SK-N-SH (cell line): ENCODE results near the gene MORF4L1. TPM values are rescaled to one million over a fixed set of nuclear protein-coding genes. Genes with fewer than 3 reads are reported as not detected.
A peak's percentile ranks its signal among the peaks of the same experiment; 100 is the strongest.
"Not testable (repeated sequence)": the region's sequence is repeated elsewhere in the genome, so short reads cannot be mapped to it uniquely, and the experiment has no call there.

ENCODE experiments used
- CTCF ChIA-PET: fragments of 300-600, 350-600 bp; formaldehyde crosslinking; extraction: SDS; loops from one replicate; lab custom pipeline; 2021; lab: Yijun Ruan, JAX
- POLR2A ChIA-PET: fragments of 350-600 bp; sonication (Branson Sonifier 250); formaldehyde crosslinking; extraction: SDS; loops from one replicate; lab custom pipeline; 2020; ENCODE audit warnings: antibody characterized with exemption, inconsistent platforms; lab: Yijun Ruan, JAX
- DNase-seq: peaks from one replicate; pipeline ENCODE4 v3.0.0; 2012
- H2AFZ ChIP-seq: fragments of 200-600 bp; sonication (generic); 2 replicates; pipeline ENCODE4 v1.8.1; 2016; ENCODE audit warnings: antibody characterized with exemption, mild to moderate bottlenecking, low read depth
- H3F3A ChIP-seq: fragments of 200-600 bp; sonication (generic); replicated peaks from 2 replicates; pipeline ENCODE3; 2016; ENCODE audit warnings: antibody characterized with exemption, mild to moderate bottlenecking; ENCODE audit not compliant: insufficient read depth
- H3K27ac ChIP-seq, 2 experiments: fragments of 200-500 bp in 1 of 2; fragments of 200-600 bp in 1 of 2; sonication (Bioruptor generic) in 1 of 2; sonication (generic), shearing (Covaris generic) in 1 of 2; 2 replicates each; pipeline versions ENCODE4 v1.5.1 to v1.6.1; 2014 to 2016; ENCODE audit warnings: low read depth in 2 of 2, inconsistent platforms in 1 of 2, low read length in 1 of 2, mild to moderate bottlenecking in 1 of 2, mixed read lengths in 1 of 2
- H3K27me3 ChIP-seq: fragments of 200-600 bp; sonication (generic), shearing (Covaris generic); 2 replicates; pipeline ENCODE4 v1.6.1; 2016; ENCODE audit warnings: mixed run types; ENCODE audit not compliant: insufficient read depth
- H3K36me3 ChIP-seq, 2 experiments: fragments of 200-500 bp in 1 of 2; fragments of 200-600 bp in 1 of 2; sonication (Bioruptor generic) in 1 of 2; sonication (generic) in 1 of 2; replicated peaks in 1 of 2; 2 replicates each; pipeline versions ENCODE3 to v1.5.1; 2014 to 2016; ENCODE audit warnings: low read length in 1 of 2, mild to moderate bottlenecking in 1 of 2; ENCODE audit not compliant: insufficient read depth in 2 of 2, control insufficient read depth in 1 of 2
- H3K4me1 ChIP-seq, 2 experiments: fragments of 200-500 bp in 1 of 2; fragments of 200-600 bp in 1 of 2; sonication (Bioruptor generic) in 1 of 2; sonication (generic), shearing (Covaris generic) in 1 of 2; 2 replicates each; pipeline versions ENCODE4 v1.5.1 to v1.6.1; 2014 to 2016; ENCODE audit warnings: low read depth in 1 of 2, low read length in 1 of 2, mixed run types in 1 of 2; ENCODE audit not compliant: insufficient read depth in 2 of 2, control insufficient read depth in 1 of 2
- H3K4me2 ChIP-seq: fragments of 200-600 bp; sonication (generic), shearing (Covaris generic); 2 replicates; pipeline ENCODE4 v1.6.1; 2017; ENCODE audit warnings: mixed run types
- H3K4me3 ChIP-seq, 2 experiments: fragments of 200-500 bp in 1 of 2; fragments of 200-600 bp in 1 of 2; sonication (Bioruptor generic) in 1 of 2; sonication (generic), shearing (Covaris generic) in 1 of 2; 2 replicates each; pipeline versions ENCODE4 v1.5.1 to v1.8.1; 2014 to 2016; ENCODE audit warnings: low read depth in 2 of 2, inconsistent platforms in 1 of 2, low read length in 1 of 2, mild to moderate bottlenecking in 1 of 2, mixed read lengths in 1 of 2, moderate library complexity in 1 of 2
- H3K79me2 ChIP-seq: fragments of 200-600 bp; sonication (generic); 2 replicates; pipeline ENCODE4 v1.8.1; 2017; ENCODE audit warnings: mild to moderate bottlenecking; ENCODE audit not compliant: insufficient read depth
- H3K9ac ChIP-seq: fragments of 200-600 bp; sonication (generic); 2 replicates; pipeline ENCODE4 v1.6.1; 2017; ENCODE audit warnings: mixed run types
- H3K9me2 ChIP-seq: fragments of 200-600 bp; sonication (generic); 2 replicates; pipeline ENCODE4 v1.6.1; 2017; ENCODE audit warnings: mixed run types
- H3K9me3 ChIP-seq: fragments of 200-600 bp; sonication (generic); 2 replicates; pipeline ENCODE4 v1.6.1; 2017; ENCODE audit warnings: mixed run types, mild to moderate bottlenecking, moderate library complexity
- H4K20me1 ChIP-seq: fragments of 200-600 bp; sonication (generic); 2 replicates; pipeline ENCODE4 v1.6.1; 2017; ENCODE audit warnings: mild to moderate bottlenecking, mixed run types; ENCODE audit not compliant: insufficient read depth
- CHD2 ChIP-seq: fragments of 150-350 bp; IDR thresholded peaks from 2 replicates; pipeline ENCODE4 v1.6.1; 2018; ENCODE audit warnings: low read length; ENCODE audit not compliant: partially characterized antibody
- ELF1 ChIP-seq: IDR thresholded peaks from 2 replicates; pipeline ENCODE4 v1.4.0; 2012
- FOSL2 ChIP-seq: IDR thresholded peaks from 2 replicates; pipeline ENCODE4 v1.4.0; 2012; ENCODE audit warnings: low read depth, mild to moderate bottlenecking, moderate library complexity, borderline replicate concordance
- FOXJ3 ChIP-seq: sonication (generic); formaldehyde crosslinking; IDR thresholded peaks from 2 replicates; pipeline ENCODE4 v1.5.1; 2020; ENCODE audit warnings: mild to moderate bottlenecking, missing genetic modification reagents
- JUND ChIP-seq: IDR thresholded peaks from 2 replicates; pipeline ENCODE4 v1.4.0; 2012
- NFIC ChIP-seq: IDR thresholded peaks from 2 replicates; pipeline ENCODE4 v1.4.0; 2012; ENCODE audit warnings: borderline replicate concordance
- NRF1 ChIP-seq: IDR thresholded peaks from 2 replicates; pipeline ENCODE4 v1.6.1; 2012; ENCODE audit warnings: low read depth, mild to moderate bottlenecking, low read length
- PBX3 ChIP-seq: IDR thresholded peaks from 2 replicates; pipeline ENCODE4; 2012
- POLR2AphosphoS5 ChIP-seq: IDR thresholded peaks from 2 replicates; pipeline ENCODE4 v1.6.1; 2012; ENCODE audit warnings: low read depth, low read length
- SIN3A ChIP-seq: IDR thresholded peaks from 2 replicates; pipeline ENCODE4 v1.6.1; 2012; ENCODE audit warnings: low read depth, mild to moderate bottlenecking, low read length, moderate library complexity, borderline replicate concordance
- TCF12 ChIP-seq: IDR thresholded peaks from 2 replicates; pipeline ENCODE4 v1.4.0; 2012
- WGBS: methylation state at CpG from one replicate; pipeline ENCODE4 v1.1.6; 2017; ENCODE audit warnings: low lambda C conversion rate; 5-methylcytosine and 5-hydroxymethylcytosine counted together
- polyA plus RNA-seq, 3 experiments: library from polyadenylated mRNA; depleted of rRNA; stranded (reverse); fragments of >200 nt; gene quantifications; 2 replicates each; pipeline ENCODE4 v1.2.3, GENCODE V29; 2012

MORF4L1 gene
- polyA plus RNA-seq, 1 of the 3 experiments (the other 2 are of a cell fraction), result 163 TPM

DNA sequence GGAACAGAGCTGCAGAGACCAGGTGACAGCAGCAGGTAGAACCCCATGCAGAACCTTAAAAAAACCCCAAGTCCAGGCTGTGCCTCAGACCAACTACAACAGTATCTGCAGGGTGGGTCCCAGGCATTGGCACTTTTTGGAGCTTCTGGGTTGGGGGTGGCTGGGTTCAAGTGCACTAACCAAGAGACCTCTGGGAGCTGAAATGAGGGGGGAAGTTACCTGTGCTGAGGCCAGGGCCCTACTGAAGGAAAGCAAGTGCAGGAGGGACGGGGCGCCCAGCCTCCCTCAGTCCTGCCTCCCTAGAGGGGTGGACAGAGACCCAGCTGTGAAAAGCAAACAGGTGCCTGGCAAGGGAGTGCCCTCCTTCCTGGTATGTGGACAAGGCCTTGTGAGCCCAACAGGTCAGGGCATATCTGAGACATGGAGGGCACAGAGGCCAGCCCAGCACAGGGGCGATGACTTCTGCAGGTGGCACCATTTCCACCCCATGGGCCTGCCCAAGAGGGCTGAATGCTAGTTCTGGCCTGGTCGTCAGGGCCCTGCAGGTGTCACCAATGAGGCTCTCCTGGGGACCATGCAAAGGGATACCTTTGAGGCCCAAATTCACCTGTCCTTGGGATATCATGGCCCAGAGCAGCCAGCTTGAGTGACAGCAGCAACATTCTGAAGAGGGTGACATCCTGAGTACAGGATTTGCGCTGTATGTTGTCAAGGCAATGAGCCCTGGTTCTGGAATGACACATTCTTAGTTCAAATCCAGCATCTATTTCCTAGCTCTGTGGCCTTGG is 53.5 kb downstream of the MORF4L1 start:
- 100% methylated on average over 4 of the region's 5 CpGs for WGBS
- H3K4me1 ChIP-seq, result peaks cover 5 to 11% of the 10 kb centered on the region in 2 experiments; a peak in 3 of 4 replicates
- H2AFZ ChIP-seq, result no peak overlapping the region
- no peak overlapping the region for H3K27ac ChIP-seq
- ChIA-PET POLR2A (no interaction called here), CTCF (interaction anchor here (1.3 to 8.0 kb wide), 3 partner anchors 17 to 258 kb away, joined by 3 to 59 read pairs (median 9); no protein-coding TSS in a partner anchor)
- no peak overlapping the region for H3K9ac ChIP-seq
- TF ChIP-seq POLR2AphosphoS5, result peak; percentile 26; the same call in 1 of the 2 replicates
- TF ChIP-seq FOXJ3 (CRISPR knock-in tag), result no peak
- no peak for TF ChIP-seq JUND
- no peak for TF ChIP-seq SIN3A
- no peak for TF ChIP-seq FOSL2
- TF ChIP-seq TCF12, result no peak
- TF ChIP-seq ELF1, result no peak
- no peak for TF ChIP-seq CHD2
- TF ChIP-seq PBX3, result no peak
- no peak overlapping the region for H3K4me3 ChIP-seq
- no peaks in the 10 kb centered on the region for H3F3A ChIP-seq
- H3K9me3 ChIP-seq, result no peaks in the 10 kb centered on the region
- H3K9me2 ChIP-seq, result no peaks in the 10 kb centered on the region
- no peaks in the 10 kb centered on the region for H3K27me3 ChIP-seq
- H4K20me1 ChIP-seq, result peaks cover under 1% of the 10 kb centered on the region; the same call in 1 of the 2 replicates
- H3K4me2 ChIP-seq, result no peak overlapping the region
- no peaks in the 10 kb centered on the region for H3K79me2 ChIP-seq
- no peak for DNase-seq
- peaks cover 17 to 34% of the 10 kb centered on the region in 2 experiments for H3K36me3 ChIP-seq

DNA sequence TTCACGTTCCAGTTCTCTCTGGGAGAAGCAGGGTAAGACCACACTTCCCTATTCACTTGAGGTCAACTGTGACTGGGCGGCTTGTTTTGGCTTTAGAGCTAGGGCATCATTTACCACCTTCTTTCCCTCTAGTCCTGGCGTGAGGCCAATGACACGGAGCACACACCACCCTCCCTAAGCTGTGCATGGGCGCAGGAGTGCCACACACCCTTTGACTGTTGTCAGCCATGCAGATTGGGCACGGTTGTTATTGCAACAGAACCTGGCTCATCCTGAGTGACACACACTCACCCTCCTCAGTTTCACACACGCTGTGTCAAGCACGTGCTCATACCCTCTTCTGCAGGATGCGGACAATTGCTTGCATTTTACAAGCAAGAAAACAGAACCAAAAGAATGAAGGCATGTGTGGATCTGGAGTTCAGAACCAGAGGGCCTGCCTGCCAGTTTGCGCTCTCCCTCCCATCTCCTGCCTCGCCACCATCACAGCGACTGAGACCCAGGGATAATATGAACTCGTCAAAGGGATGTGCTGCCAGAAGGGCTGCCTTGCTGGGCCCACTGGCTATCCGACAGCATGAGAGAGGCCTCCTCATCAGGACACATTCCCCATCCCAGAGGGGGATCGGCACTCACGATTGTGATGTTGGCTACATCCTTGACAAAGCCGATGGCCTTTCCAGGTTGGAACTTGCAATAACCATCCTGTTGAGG is 54.5 kb downstream of the MORF4L1 start:
- POLR2A ChIA-PET, result no interaction called here
- no peak for DNase-seq
- TF ChIP-seq PBX3 (no peak), NRF1 (no peak), NFIC (no peak)
- H3F3A ChIP-seq, result no peaks in the 10 kb centered on the region
- H3K27me3 ChIP-seq, result no peaks in the 10 kb centered on the region
- H3K27ac ChIP-seq, result no peak overlapping the region
- no peaks in the 10 kb centered on the region for H3K79me2 ChIP-seq
- WGBS, result 89% methylated on average over 16 of the region's 17 CpGs
- H3K36me3 ChIP-seq, result peaks cover 11 to 23% of the 10 kb centered on the region in 2 experiments
- H3K4me3 ChIP-seq, result no peak overlapping the region
- CTCF ChIA-PET, result no interaction called here
- H3K9ac ChIP-seq, result no peak overlapping the region
- no peaks in the 10 kb centered on the region for H3K9me2 ChIP-seq
- H3K9me3 ChIP-seq, result no peaks in the 10 kb centered on the region
- no peak overlapping the region for H2AFZ ChIP-seq
- H3K4me2 ChIP-seq, result no peak overlapping the region
- H3K4me1 ChIP-seq, result peaks cover 8 to 22% of the 10 kb centered on the region in 2 experiments; a peak in 3 of 4 replicates
- H4K20me1 ChIP-seq, result peaks cover 3% of the 10 kb centered on the region; the same call in 1 of the 2 replicates

DNA sequence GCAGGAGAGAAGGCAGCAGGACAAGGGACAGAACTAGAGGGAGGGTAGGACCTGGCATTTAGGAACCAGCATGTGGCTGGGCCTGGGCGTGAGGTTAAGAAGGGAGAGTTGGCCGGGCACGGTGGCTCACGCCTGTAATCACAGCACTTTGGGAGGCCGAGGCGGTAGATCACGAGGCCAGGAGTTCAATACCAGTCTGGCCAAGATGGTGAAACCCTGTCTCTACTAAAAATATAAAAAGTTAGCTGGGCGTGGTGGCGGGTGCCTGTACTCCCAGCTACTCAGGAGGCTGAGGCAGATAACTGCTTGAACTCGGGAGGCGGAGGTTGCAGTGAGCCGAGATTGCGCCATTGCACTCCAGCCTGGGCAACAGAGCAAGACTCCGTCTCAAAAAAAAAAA is 55.5 kb downstream of the MORF4L1 start:
- CTCF ChIA-PET, result interaction anchor here (0.8 kb wide), 1 partner anchor 16 kb away, joined by 3 read pairs; no protein-coding TSS in a partner anchor
- H3K4me3 ChIP-seq, POLR2A ChIA-PET, H3F3A ChIP-seq, DNase-seq, H3K27me3 ChIP-seq, H4K20me1 ChIP-seq, H3K9me3 ChIP-seq, H3K9me2 ChIP-seq, H3K27ac ChIP-seq, H3K4me2 ChIP-seq, H3K79me2 ChIP-seq, H3K9ac ChIP-seq, H2AFZ ChIP-seq: not testable (repeated sequence)
- peaks cover 8 to 27% of the 10 kb centered on the region in 2 experiments; a peak in 3 of 4 replicates for H3K4me1 ChIP-seq
- 94% methylated on average over 14 of the region's 14 CpGs for WGBS
- H3K36me3 ChIP-seq, result peaks cover 6 to 16% of the 10 kb centered on the region in 2 experiments
